ENCODE data around the gene SLC22A5.
A peak's percentile ranks its signal among the peaks of the same experiment; 100 is the strongest.
"Not testable (repeated sequence)": the region's sequence is repeated elsewhere in the genome, so short reads cannot be mapped to it uniquely, and the experiment has no call there.

The SLC22A5 gene

GRCh38 chr5:132389051-132389331 is 19.5 kb downstream of the SLC22A5 start:
- no peak for DNase-seq

- DNase-seq, result peak; percentile 50
Observed at GRCh38 chr5:132389585-132390286, 20.2 kb downstream of the SLC22A5 start.

- no peak for DNase-seq
Observed at GRCh38 chr5:132391247-132391646, 21.7 kb downstream of the SLC22A5 start.

GRCh38 chr5:132391870-132392269 is 22.4 kb downstream of the SLC22A5 start:
- no peak for DNase-seq

GRCh38 chr5:132392411-132392810 is 22.9 kb downstream of the SLC22A5 start:
- no peak for DNase-seq

GRCh38 chr5:132392978-132393825 is 23.7 kb downstream of the SLC22A5 start:
- no peak for DNase-seq

GRCh38 chr5:132394667-132395259 is 25.3 kb downstream of the SLC22A5 start:
- peak; percentile 16 for DNase-seq

GRCh38 chr5:132396589-132397031 is 27.1 kb downstream of the SLC22A5 start:
- DNase-seq, result no peak

GRCh38 chr5:132397224-132397623 is 27.7 kb downstream of the SLC22A5 start:
- DNase-seq, result no peak

- DNase-seq, result not testable (repeated sequence)
Observed at GRCh38 chr5:132397936-132398675, 28.6 kb downstream of the SLC22A5 start.

GRCh38 chr5:132404041-132404440 is 34.5 kb downstream of the SLC22A5 start:
- not testable (repeated sequence) for DNase-seq

- no peak for DNase-seq
Observed at GRCh38 chr5:132405646-132406045, 36.1 kb downstream of the SLC22A5 start.

GRCh38 chr5:132406144-132406783 is 36.8 kb downstream of the SLC22A5 start:
- DNase-seq, result no peak

GRCh38 chr5:132407970-132408369 is 38.5 kb downstream of the SLC22A5 start:
- DNase-seq, result no peak

GRCh38 chr5:132408456-132408855 is 38.9 kb downstream of the SLC22A5 start:
- no peak for DNase-seq

- DNase-seq, result no peak
Observed at GRCh38 chr5:132408965-132409364, 39.5 kb downstream of the SLC22A5 start.

GRCh38 chr5:132410451-132411303 is 41.2 kb downstream of the SLC22A5 start:
- DNase-seq, result peak; percentile 8

GRCh38 chr5:132411304-132412013 is 41.9 kb downstream of the SLC22A5 start:
- DNase-seq, result no peak

- no peak for DNase-seq
Observed at GRCh38 chr5:132413567-132413966, 44.1 kb downstream of the SLC22A5 start.

GRCh38 chr5:132414634-132415378 is 45.3 kb downstream of the SLC22A5 start:
- no peak for DNase-seq

Measured in NCI-H446 treated with DMSO at 0.1 percent for 48 hours (cell line).